HEK293T (cell line): Measurements from ENCODE around the gene UNC5CL.

Experiments used
- BHLHE40 ChIP-seq: fragments of 450-650 bp; IDR thresholded peaks from 2 replicates; pipeline ENCODE4 v1.6.1; 2016; ENCODE audit warnings: mild to moderate bottlenecking, moderate library complexity, borderline replicate concordance
- FOXM1 ChIP-seq: fragments of 450-650 bp; IDR thresholded peaks from 2 replicates; pipeline ENCODE4 v1.6.1; 2017; ENCODE audit warnings: mild to moderate bottlenecking, borderline replicate concordance
- L3MBTL2 ChIP-seq: fragments of 450-650 bp; conservative IDR thresholded peaks from 2 replicates; pipeline ENCODE4 v1.6.1; 2016; ENCODE audit warnings: mild to moderate bottlenecking
- NFRKB ChIP-seq: fragments of 450-650 bp; IDR thresholded peaks from 2 replicates; pipeline ENCODE4 v1.6.1; 2016; ENCODE audit warnings: mild to moderate bottlenecking, moderate library complexity
- SP1 ChIP-seq: fragments of 450-650 bp; IDR thresholded peaks from 2 replicates; pipeline ENCODE4 v1.6.1; 2017
- TARDBP ChIP-seq: fragments of 450-650 bp; IDR thresholded peaks from 2 replicates; pipeline ENCODE4 v1.6.1; 2016
- ZNF384 ChIP-seq: fragments of 450-650 bp; IDR thresholded peaks from 2 replicates; pipeline ENCODE4 v1.6.1; 2016

DNA sequence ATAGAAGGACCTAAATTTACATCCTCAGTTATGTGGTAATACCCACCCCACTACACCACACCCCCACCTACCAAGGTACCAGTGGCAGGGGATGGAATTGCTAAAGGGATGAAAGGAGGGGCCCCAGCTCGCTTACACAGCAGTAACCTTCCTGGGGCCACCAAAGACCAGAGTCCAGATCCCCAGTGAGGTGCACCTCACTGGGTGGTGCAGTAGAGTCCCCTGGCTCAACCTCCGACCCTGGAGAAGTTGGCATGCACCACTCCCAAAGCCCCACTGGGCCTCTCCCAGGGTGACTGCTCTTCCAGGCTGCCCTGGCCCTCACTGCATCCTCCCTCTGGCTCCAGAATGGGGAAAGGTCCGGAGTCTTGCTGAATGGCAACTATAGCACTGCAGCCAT lies 816 bp downstream of the UNC5CL start:
- TF ChIP-seq ZNF384, result no peak
- no peak for TF ChIP-seq BHLHE40
- TF ChIP-seq L3MBTL2, result no peak
- no peak for TF ChIP-seq TARDBP
- TF ChIP-seq NFRKB, result no peak
- TF ChIP-seq FOXM1, result no peak
- TF ChIP-seq SP1, result no peak
